Activated CD4-positive, alpha-beta memory T cell treated with anti-CD3 and anti-CD28 coated beads for 36 hours (primary cell): ENCODE measurements around the gene ADI1. TPM values are rescaled to one million over a fixed set of nuclear protein-coding genes. Genes with fewer than 3 reads are reported as not detected.

Experiments used
- CTCF ChIA-PET: fragments of 350-600 bp; sonication (Branson Sonifier 250); formaldehyde crosslinking; loops from one replicate; lab custom pipeline; 2021; ENCODE audit warnings: antibody characterized with exemption, inconsistent platforms; lab: Charles Lee
- POLR2A ChIA-PET: fragments of 350-600 bp; sonication (Branson Sonifier 250); formaldehyde crosslinking; loops from one replicate; lab custom pipeline; 2021; ENCODE audit warnings: antibody characterized with exemption; lab: Charles Lee
- DNase-seq: peaks from one replicate; pipeline ENCODE4 v3.0.0-alpha.2; 2020
- H3K27ac Mint-ChIP-seq: one replicate; pipeline ENCODE4 v1.8.0; 2021; ENCODE audit warnings: mixed read lengths
- H3K27me3 Mint-ChIP-seq: one replicate; pipeline ENCODE4 v1.8.0; 2021; ENCODE audit warnings: mixed read lengths
- H3K36me3 Mint-ChIP-seq: one replicate; pipeline ENCODE4 v1.8.0; 2021; ENCODE audit warnings: mixed read lengths
- H3K4me1 Mint-ChIP-seq: one replicate; pipeline ENCODE4 v1.8.0; 2021; ENCODE audit warnings: low read depth, mixed read lengths
- H3K4me3 Mint-ChIP-seq: one replicate; pipeline ENCODE4 v1.8.0; 2021; ENCODE audit warnings: mild to moderate bottlenecking, mixed read lengths
- H3K9me3 Mint-ChIP-seq: one replicate; pipeline ENCODE4 v1.8.0; 2021; ENCODE audit warnings: mixed read lengths
- intact Hi-C: fragments of 100-400 bp; cut with micrococcal nuclease; formaldehyde crosslinking; loops from one replicate; pipeline ENCODE4 v1.15.1; 2023
- total RNA-seq, 2 experiments: library from RNA; stranded (reverse); gene quantifications; one replicate each; pipeline ENCODE4 v1.2.3, GENCODE V29; 2021

ADI1 gene
- total RNA-seq, 2 experiments from 2014 or later = 36.0 to 36.4 TPM

DNA sequence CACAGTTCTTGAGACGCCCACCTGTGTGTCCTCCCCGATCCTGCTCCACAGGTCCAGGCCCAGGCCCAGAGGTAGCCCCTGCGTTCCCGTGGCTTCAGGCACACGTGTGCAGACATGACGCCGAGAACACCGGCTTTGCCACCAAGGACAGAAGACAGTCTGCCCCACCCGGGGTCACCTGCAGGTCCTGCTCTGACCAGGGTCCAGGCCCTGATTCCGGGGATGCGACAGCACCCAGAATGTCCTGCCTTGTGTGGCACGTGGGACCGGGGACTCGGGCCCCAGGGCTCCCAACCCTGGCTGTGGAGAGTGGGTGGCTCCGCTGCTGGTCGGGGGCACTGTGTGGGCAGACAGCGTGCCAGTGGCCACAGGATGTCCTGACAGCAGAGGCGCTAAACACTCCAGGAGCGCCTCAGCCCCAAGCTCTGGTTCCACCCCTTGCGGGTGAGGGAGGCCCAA lies 36.9 kb downstream of the ADI1 start:
- Mint-ChIP-seq H3K27me3 (no peaks in the 10 kb centered on the region), H3K4me3 (no peak overlapping the region), H3K36me3 (peaks cover 14% of the 10 kb centered on the region), H3K4me1 (no peaks in the 10 kb centered on the region), H3K27ac (no peak overlapping the region), H3K9me3 (no peaks in the 10 kb centered on the region)
- POLR2A ChIA-PET = no interaction called here
- intact Hi-C loops = no loop called here
- DNase-seq = no peak
- CTCF ChIA-PET = no interaction called here

- no peaks in the 10 kb centered on the region for H3K4me1 Mint-ChIP-seq
- H3K36me3 Mint-ChIP-seq = peaks cover 14% of the 10 kb centered on the region
- CTCF ChIA-PET = no interaction called here
- no peak overlapping the region for H3K27ac Mint-ChIP-seq
- POLR2A ChIA-PET = no interaction called here
- intact Hi-C loops = no loop called here
- H3K27me3 Mint-ChIP-seq = no peaks in the 10 kb centered on the region
- DNase-seq = no peak
- H3K4me3 Mint-ChIP-seq = no peak overlapping the region
- H3K9me3 Mint-ChIP-seq = no peaks in the 10 kb centered on the region
Observed at GRCh38 chr2:3481736-3482362, 37.5 kb downstream of the ADI1 start.

DNA sequence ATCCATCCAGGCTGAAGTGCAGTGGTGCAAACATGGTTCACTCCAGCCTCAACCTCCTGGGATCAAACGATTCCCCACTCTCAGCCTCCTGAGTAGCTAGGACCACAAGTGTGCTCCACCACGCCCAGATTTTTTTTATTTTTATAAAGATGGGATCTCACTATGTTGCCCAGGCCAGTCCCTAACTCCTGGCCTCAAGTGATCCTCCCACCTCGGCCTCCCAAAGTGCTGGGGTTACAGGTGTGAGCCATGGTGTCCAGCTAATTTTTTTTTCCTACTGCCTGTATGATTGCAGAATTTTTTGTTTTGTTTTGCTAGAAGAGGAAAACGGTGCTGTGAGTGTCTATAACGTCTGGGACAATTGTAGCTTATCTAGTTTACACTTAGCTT lies 38.3 kb downstream of the ADI1 start:
- H3K9me3 Mint-ChIP-seq = no peaks in the 10 kb centered on the region
- no peak for DNase-seq
- no peaks in the 10 kb centered on the region for H3K4me1 Mint-ChIP-seq
- no peaks in the 10 kb centered on the region for H3K27me3 Mint-ChIP-seq
- ChIA-PET CTCF (no interaction called here), POLR2A (no interaction called here)
- no peak overlapping the region for H3K27ac Mint-ChIP-seq
- H3K4me3 Mint-ChIP-seq = no peak overlapping the region
- intact Hi-C loops = no loop called here
- H3K36me3 Mint-ChIP-seq = peaks cover 14% of the 10 kb centered on the region

DNA sequence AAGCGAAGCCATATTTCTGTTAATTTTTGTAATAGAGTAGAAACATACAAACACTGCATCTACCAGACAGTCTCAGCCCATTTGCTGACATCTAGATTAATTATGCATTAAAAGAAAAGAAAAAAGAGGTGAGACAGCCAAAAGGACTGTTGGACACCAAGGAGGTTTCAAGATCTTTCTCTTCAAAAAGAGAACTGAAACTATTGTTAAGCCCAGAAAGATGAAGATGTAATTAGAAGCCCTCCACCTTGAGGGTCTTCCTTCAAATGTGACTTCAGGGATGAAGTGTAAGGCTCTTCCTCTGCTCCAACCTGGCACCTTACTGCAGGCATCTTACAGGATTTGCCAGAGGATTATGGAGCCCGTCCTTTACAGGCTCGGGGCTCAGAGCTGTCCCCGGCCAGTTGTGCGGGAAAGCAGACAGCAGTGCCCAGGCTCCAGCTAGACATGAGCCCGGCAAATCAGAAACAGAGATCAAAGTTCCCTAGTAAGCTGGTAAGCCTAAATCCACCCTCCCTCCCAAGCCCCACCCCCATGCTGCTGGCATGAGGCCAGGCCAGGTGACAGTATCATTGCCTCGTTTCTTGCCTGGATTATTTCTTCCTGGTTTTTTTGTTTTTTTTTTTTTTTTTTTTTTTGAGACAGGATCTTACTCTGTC lies 38.9 kb downstream of the ADI1 start:
- ChIA-PET CTCF (no interaction called here), POLR2A (no interaction called here)
- Mint-ChIP-seq H3K27ac (no peak overlapping the region), H3K27me3 (no peaks in the 10 kb centered on the region), H3K4me3 (no peak overlapping the region), H3K36me3 (peaks cover 12% of the 10 kb centered on the region), H3K9me3 (no peaks in the 10 kb centered on the region), H3K4me1 (no peaks in the 10 kb centered on the region)
- intact Hi-C loops = no loop called here
- no peak for DNase-seq

DNA sequence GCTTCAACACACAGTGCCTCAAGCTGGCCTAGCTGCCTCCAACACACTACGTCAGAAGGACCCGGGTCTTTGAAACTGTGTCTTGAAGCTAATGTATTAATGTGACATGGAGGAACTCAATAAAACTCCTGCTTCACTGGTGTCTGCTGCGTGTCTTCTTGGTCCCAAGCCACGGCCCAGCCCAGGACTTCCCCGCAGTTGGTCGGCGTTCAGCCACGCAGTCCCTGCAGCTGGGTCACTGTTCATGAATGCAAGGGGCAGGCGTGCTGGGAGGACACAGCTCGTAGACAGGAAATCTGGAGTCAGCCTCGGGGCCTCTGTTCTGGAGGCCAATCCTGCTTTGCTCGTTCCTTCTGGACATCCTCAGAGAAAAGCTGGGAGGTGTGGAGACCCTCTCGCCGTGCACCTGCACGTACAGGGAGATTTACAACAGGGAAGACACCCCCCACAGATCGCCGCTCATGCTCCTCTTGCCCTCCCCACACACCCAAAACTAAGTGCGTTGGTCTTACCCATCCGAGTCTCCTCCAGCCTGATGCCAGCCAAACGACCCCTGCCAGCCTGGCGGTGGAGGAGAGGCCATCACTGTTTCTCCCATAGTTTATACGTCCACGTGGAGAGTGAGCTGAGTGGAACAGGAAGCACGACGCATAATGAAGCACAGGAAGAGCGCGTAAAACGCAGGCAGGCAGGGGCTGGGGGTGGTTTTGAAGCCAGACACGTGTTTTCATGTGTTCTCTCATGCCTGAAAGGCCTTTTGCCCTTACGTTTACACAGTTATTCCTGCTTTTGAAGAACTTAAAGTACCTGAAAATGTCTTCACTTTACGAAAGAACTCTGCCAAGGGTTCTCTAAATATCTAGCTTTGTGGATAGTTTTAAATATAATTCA lies 39.7 kb downstream of the ADI1 start:
- Mint-ChIP-seq H3K27ac (no peak overlapping the region), H3K9me3 (no peaks in the 10 kb centered on the region), H3K27me3 (no peaks in the 10 kb centered on the region), H3K36me3 (peaks cover 7% of the 10 kb centered on the region), H3K4me3 (no peak overlapping the region), H3K4me1 (no peaks in the 10 kb centered on the region)
- CTCF ChIA-PET = no interaction called here
- no peak for DNase-seq
- intact Hi-C loops = no loop called here
- POLR2A ChIA-PET = no interaction called here

GRCh38 chr2:3478846-3479385 lies 40.4 kb downstream of the ADI1 start:
- H3K9me3 Mint-ChIP-seq = no peaks in the 10 kb centered on the region

DNA sequence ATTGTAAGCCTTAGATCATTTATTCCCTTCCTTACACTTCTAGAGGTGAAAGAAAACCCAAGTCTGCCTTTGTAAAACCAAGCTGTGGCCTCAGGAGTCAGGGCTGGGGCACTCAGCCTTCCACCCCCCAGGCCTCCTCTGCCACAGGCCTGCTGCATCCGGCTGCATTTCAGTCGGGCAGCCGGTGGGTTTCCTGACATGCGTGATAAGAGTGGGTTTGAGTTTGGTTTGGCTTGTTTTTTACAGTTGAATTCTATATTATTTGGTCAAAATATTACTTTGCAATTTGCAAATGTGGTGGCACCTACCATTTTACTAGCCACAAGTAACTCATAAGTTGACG lies 42.4 kb downstream of the ADI1 start:
- Mint-ChIP-seq H3K36me3 (peaks cover 15% of the 10 kb centered on the region), H3K27me3 (no peaks in the 10 kb centered on the region), H3K4me1 (no peaks in the 10 kb centered on the region), H3K9me3 (no peaks in the 10 kb centered on the region), H3K4me3 (no peak overlapping the region), H3K27ac (no peak overlapping the region)
- CTCF ChIA-PET = no interaction called here
- intact Hi-C loops = no loop called here
- DNase-seq = no peak
- POLR2A ChIA-PET = no interaction called here

More at GRCh38 chr2:3478846-3479385, 40.4 kb downstream of the ADI1 start:
- Mint-ChIP-seq H3K4me1 (no peaks in the 10 kb centered on the region), H3K36me3 (peaks cover 10% of the 10 kb centered on the region), H3K4me3 (no peak overlapping the region), H3K27ac (no peak overlapping the region), H3K27me3 (no peaks in the 10 kb centered on the region)
- DNase-seq = no peak
- ChIA-PET POLR2A (no interaction called here), CTCF (no interaction called here)
- intact Hi-C loops = no loop called here

DNA sequence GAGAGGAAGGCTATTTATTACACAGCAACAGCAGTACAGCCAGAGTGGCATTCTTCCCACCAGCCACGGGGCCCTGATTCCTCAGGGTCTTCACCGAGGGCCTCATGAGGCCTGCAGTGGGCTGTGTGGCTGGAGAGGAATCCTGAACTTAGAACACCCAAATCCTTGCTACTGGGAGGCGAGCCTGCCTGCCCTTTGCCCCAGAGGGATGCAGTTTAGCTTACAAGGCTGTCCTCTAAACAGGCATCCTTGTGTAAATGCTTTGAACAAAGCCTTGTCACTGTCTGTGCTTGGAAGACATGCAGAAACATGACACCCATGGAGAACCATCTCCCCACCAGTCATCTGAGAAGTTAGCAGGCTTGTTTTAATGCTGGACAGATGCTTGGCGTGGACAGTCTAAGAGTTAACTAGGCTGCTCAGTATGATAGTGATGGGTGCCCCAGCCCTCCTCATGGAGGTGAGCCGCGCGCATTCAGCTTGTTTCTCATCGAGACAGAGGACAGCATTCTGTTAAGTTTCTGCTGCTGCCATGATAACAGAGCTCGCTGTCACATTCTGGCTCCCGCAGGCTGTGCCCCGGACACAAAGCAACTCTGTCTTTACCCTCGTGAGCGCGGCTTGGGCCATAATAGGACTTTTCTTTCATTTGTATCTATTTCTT lies 42.9 kb downstream of the ADI1 start:
- POLR2A ChIA-PET = no interaction called here
- H3K9me3 Mint-ChIP-seq = no peaks in the 10 kb centered on the region
- peaks cover 15% of the 10 kb centered on the region for H3K36me3 Mint-ChIP-seq
- CTCF ChIA-PET = interaction anchor here (0.8 kb wide), 2 partner anchors 13 to 52 kb away, joined by 3 read pairs; no protein-coding TSS in a partner anchor
- DNase-seq = no peak
- no peak overlapping the region for H3K4me3 Mint-ChIP-seq
- no peaks in the 10 kb centered on the region for H3K27me3 Mint-ChIP-seq
- H3K4me1 Mint-ChIP-seq = no peaks in the 10 kb centered on the region
- no peak overlapping the region for H3K27ac Mint-ChIP-seq
- intact Hi-C loops = no loop called here

- ChIA-PET POLR2A (no interaction called here), CTCF (interaction anchor here (0.8 kb wide), 2 partner anchors 13 to 52 kb away, joined by 3 read pairs; no protein-coding TSS in a partner anchor)
- Mint-ChIP-seq H3K27ac (no peak overlapping the region), H3K4me3 (no peak overlapping the region), H3K36me3 (peaks cover 15% of the 10 kb centered on the region), H3K9me3 (no peaks in the 10 kb centered on the region), H3K27me3 (no peaks in the 10 kb centered on the region), H3K4me1 (no peaks in the 10 kb centered on the region)
- DNase-seq = no peak
- intact Hi-C loops = no loop called here
Observed at GRCh38 chr2:3475771-3476170, 43.6 kb downstream of the ADI1 start.

- ChIA-PET POLR2A (no interaction called here), CTCF (interaction anchor here (1.0 to 1.6 kb wide), 2 partner anchors 11 to 49 kb away, joined by 5 to 8 read pairs; no protein-coding TSS in a partner anchor)
- no peak overlapping the region for H3K4me3 Mint-ChIP-seq
- H3K27me3 Mint-ChIP-seq = no peaks in the 10 kb centered on the region
- no peaks in the 10 kb centered on the region for H3K4me1 Mint-ChIP-seq
- H3K27ac Mint-ChIP-seq = no peak overlapping the region
- H3K9me3 Mint-ChIP-seq = no peaks in the 10 kb centered on the region
- peaks cover 14% of the 10 kb centered on the region for H3K36me3 Mint-ChIP-seq
- intact Hi-C loops = no loop called here
- DNase-seq = no peak
Observed at GRCh38 chr2:3472966-3473365, 46.4 kb downstream of the ADI1 start.

DNA sequence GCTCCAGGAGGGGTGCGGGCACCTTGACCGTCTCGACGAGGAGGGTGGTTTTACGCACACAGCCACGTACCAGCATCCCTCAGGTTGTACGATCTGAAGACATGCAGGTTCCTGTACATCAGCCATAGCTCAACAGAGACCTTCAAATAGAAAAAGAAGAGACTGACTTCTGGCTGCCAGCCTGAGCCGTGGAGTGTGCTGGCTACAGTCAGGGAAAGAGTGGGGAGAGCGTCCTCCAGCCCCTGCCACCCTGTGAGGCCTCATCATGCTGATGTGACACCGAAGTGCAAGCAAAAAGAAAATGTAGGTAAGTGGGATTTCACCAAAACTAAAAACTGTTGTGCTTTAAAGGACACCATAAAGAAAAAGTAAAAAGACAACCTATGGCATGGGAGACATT lies 47.0 kb downstream of the ADI1 start:
- Mint-ChIP-seq H3K27me3 (no peaks in the 10 kb centered on the region), H3K4me3 (no peak overlapping the region), H3K36me3 (peaks cover 19% of the 10 kb centered on the region), H3K9me3 (no peaks in the 10 kb centered on the region), H3K27ac (no peak overlapping the region), H3K4me1 (no peaks in the 10 kb centered on the region)
- DNase-seq = no peak
- ChIA-PET POLR2A (no interaction called here), CTCF (interaction anchor here (1.6 kb wide), 1 partner anchor 10 kb away, joined by 8 read pairs; no protein-coding TSS in a partner anchor)
- intact Hi-C loops = no loop called here
